GM12865 (cell line): ENCODE results near the gene WDR48.

Source experiments
- DNase-seq: peaks from one replicate; pipeline ENCODE4 v3.0.0; 2010; ENCODE audit warnings: low read depth
- H3K4me3 ChIP-seq: 2 replicates; pipeline ENCODE4 v1.5.1; 2011; ENCODE audit warnings: mild to moderate bottlenecking, low read depth, low read length, control low read depth
- TF ChIP-seq, protein P1 (sequence below): IDR thresholded peaks from 2 replicates; pipeline ENCODE4 v1.5.1; 2011; ENCODE audit warnings: low read length, control low read depth, low read depth, inconsistent platforms; ENCODE audit not compliant: insufficient read depth; ENCODE audit errors: missing control alignments

The WDR48 gene

GRCh38 chr3:39142067-39142466 is 90.3 kb downstream of the WDR48 start:
- no peak for DNase-seq
- no peak overlapping the region for H3K4me3 ChIP-seq
- TF ChIP-seq, protein P1, sequence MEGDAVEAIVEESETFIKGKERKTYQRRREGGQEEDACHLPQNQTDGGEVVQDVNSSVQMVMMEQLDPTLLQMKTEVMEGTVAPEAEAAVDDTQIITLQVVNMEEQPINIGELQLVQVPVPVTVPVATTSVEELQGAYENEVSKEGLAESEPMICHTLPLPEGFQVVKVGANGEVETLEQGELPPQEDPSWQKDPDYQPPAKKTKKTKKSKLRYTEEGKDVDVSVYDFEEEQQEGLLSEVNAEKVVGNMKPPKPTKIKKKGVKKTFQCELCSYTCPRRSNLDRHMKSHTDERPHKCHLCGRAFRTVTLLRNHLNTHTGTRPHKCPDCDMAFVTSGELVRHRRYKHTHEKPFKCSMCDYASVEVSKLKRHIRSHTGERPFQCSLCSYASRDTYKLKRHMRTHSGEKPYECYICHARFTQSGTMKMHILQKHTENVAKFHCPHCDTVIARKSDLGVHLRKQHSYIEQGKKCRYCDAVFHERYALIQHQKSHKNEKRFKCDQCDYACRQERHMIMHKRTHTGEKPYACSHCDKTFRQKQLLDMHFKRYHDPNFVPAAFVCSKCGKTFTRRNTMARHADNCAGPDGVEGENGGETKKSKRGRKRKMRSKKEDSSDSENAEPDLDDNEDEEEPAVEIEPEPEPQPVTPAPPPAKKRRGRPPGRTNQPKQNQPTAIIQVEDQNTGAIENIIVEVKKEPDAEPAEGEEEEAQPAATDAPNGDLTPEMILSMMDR, result no peak

GRCh38 chr3:39143051-39143885 is 91.5 kb downstream of the WDR48 start:
- H3K4me3 ChIP-seq, result no peak overlapping the region
- TF ChIP-seq, protein P1, result no peak
- DNase-seq, result no peak

- TF ChIP-seq, protein P1, result no peak
- DNase-seq, result no peak
- H3K4me3 ChIP-seq, result no peak overlapping the region
Observed at GRCh38 chr3:39144095-39144747, 92.4 kb downstream of the WDR48 start.

- no peak overlapping the region for H3K4me3 ChIP-seq
Observed at GRCh38 chr3:39144748-39145380, 93.0 kb downstream of the WDR48 start.

DNA sequence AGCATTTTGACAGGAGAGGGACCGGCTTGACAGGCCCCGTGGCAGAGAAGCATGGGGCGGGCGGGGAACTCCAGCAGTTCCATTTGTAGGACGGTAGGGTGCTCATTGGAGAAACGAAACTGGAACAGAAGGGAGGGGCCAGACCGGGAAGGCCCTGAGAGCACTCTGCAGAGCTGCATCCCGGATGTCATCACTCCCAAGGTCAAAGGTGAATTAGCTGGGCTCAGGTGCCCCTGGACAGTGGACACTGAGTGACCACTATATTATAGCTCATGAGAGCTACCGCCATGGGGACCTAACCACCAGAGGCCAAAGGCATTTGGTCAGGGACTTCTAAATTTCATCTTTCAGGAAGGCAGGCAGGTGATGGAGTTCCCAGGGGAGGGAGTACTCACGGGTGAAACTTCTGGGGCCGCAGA is 94.3 kb downstream of the WDR48 start:
- TF ChIP-seq, protein P1, result peak; percentile 31
- H3K4me3 ChIP-seq, result peak overlapping the region; percentile 71

More at GRCh38 chr3:39144748-39145380, 93.0 kb downstream of the WDR48 start:
- TF ChIP-seq, protein P1, result no peak
- DNase-seq, result no peak

More for the DNA sequence above, 94.3 kb downstream of the WDR48 start:
- peak; percentile 85 for DNase-seq
